Sigmoid colon (tissue), 4 donors: ENCODE data around the gene MAPK10.

Source experiments
- CTCF ChIP-seq, 4 experiments: fragments of 450-650 bp in 3 of 4; fragments of 200-600 bp in 1 of 4; IDR thresholded peaks; one replicate each; pipeline ENCODE4 v1.5.1; 2016 to 2019; ENCODE audit warnings: antibody characterized with exemption in 4 of 4, mild to moderate bottlenecking in 3 of 4, moderate library complexity in 2 of 4
- EP300 ChIP-seq, 4 donors: sonication (generic); formaldehyde crosslinking; IDR thresholded peaks; one replicate each; pipeline ENCODE4 v1.6.1; 2017; ENCODE audit warnings: antibody characterized with exemption in 4 of 4
- POLR2A ChIP-seq, 2 donors: fragments of 450-650 bp; IDR thresholded peaks; one replicate each; pipeline ENCODE4 v1.6.1; 2016; ENCODE audit warnings: antibody characterized with exemption in 2 of 2, mild to moderate bottlenecking in 2 of 2, moderate library complexity in 2 of 2
- POLR2AphosphoS5 ChIP-seq, 4 donors: sonication (generic); formaldehyde crosslinking; IDR thresholded peaks; one replicate each; pipeline ENCODE4 v1.6.1; 2017; ENCODE audit warnings: antibody characterized with exemption in 4 of 4

- TF ChIP-seq POLR2A (IDR thresholded peaks at IDR 0.05) (no peak), CTCF (IDR thresholded peaks at IDR 0.05) (no peak), POLR2AphosphoS5 (IDR thresholded peaks at IDR 0.05) (no peak), EP300 (IDR thresholded peaks at IDR 0.05) (no peak)
Observed at GRCh38 chr4:86152454-86152853, 207.4 kb downstream of the MAPK10 start.
